DOHH2 (cell line): Measurements from ENCODE around the gene TOX3.

Experiments
- H3F3A ChIP-seq: fragments of 200-600 bp; sonication (generic), shearing (Covaris generic); 2 replicates; pipeline ENCODE4 v1.6.0; 2016; ENCODE audit warnings: antibody characterized with exemption, mild to moderate bottlenecking; ENCODE audit not compliant: control insufficient read depth, insufficient read depth
- H3K27ac ChIP-seq: fragments of 200-600 bp; sonication (generic); 2 replicates; pipeline ENCODE4 v1.5.1; 2014; ENCODE audit warnings: low read depth, mild to moderate bottlenecking, low read length, moderate library complexity
- H3K27me3 ChIP-seq: fragments of 200-600 bp; sonication (generic); 2 replicates; pipeline ENCODE4 v1.6.1; 2014; ENCODE audit warnings: mild to moderate bottlenecking, low read length, mixed read lengths; ENCODE audit not compliant: control insufficient read depth
- H3K36me3 ChIP-seq: fragments of 200-600 bp; sonication (generic); 2 replicates; pipeline ENCODE4 v1.6.1; 2014; ENCODE audit warnings: mild to moderate bottlenecking, low read length, moderate library complexity, mixed read lengths; ENCODE audit not compliant: control insufficient read depth
- H3K4me1 ChIP-seq: fragments of 200-600 bp; sonication (generic); 2 replicates; pipeline ENCODE4 v1.6.1; 2014; ENCODE audit warnings: mild to moderate bottlenecking, low read length, mixed read lengths; ENCODE audit not compliant: control insufficient read depth
- H3K4me2 ChIP-seq: fragments of 200-600 bp; sonication (generic); 2 replicates; pipeline ENCODE4 v1.6.0; 2014; ENCODE audit warnings: mild to moderate bottlenecking, low read length, moderate library complexity
- H3K4me3 ChIP-seq: fragments of 200-600 bp; sonication (generic); 2 replicates; pipeline ENCODE4 v1.5.1; 2014; ENCODE audit warnings: mild to moderate bottlenecking, low read length, mixed read lengths
- H3K79me2 ChIP-seq: fragments of 200-600 bp; sonication (generic); 2 replicates; pipeline ENCODE4 v1.6.1; 2014; ENCODE audit warnings: mild to moderate bottlenecking, low read length, mixed read lengths; ENCODE audit not compliant: control insufficient read depth
- H3K9me2 ChIP-seq: fragments of 200-600 bp; sonication (generic); replicated peaks from 2 replicates; pipeline ENCODE4 v1.6.1; 2014; ENCODE audit warnings: mild to moderate bottlenecking, low read length, mixed read lengths; ENCODE audit not compliant: control insufficient read depth
- H3K9me3 ChIP-seq: fragments of 200-600 bp; sonication (generic); 2 replicates; pipeline ENCODE4 v1.6.1; 2014; ENCODE audit warnings: antibody characterized with exemption, low read length, mixed read lengths; ENCODE audit not compliant: control insufficient read depth, insufficient read depth
- H4K20me1 ChIP-seq: fragments of 200-600 bp; sonication (generic); 2 replicates; pipeline ENCODE4 v1.6.0; 2014; ENCODE audit warnings: low read depth, mild to moderate bottlenecking, antibody characterized with exemption, low read length, moderate library complexity; ENCODE audit not compliant: control insufficient read depth, insufficient read depth
- EZH2phosphoT487 ChIP-seq: fragments of 200-600 bp; sonication (generic); IDR thresholded peaks from 2 replicates; pipeline ENCODE4 v1.6.1; 2017; ENCODE audit warnings: borderline replicate concordance, mild to moderate bottlenecking, antibody characterized with exemption, low read length, moderate library complexity, mixed read lengths
- TF ChIP-seq, protein P1 (sequence below): fragments of 200-600 bp; sonication (generic); IDR thresholded peaks from one replicate; pipeline ENCODE4 v1.5.1; 2014; ENCODE audit warnings: antibody characterized with exemption, mild to moderate bottlenecking, low read depth, low read length; ENCODE audit not compliant: poor library complexity, severe bottlenecking

Gene TOX3

DNA sequence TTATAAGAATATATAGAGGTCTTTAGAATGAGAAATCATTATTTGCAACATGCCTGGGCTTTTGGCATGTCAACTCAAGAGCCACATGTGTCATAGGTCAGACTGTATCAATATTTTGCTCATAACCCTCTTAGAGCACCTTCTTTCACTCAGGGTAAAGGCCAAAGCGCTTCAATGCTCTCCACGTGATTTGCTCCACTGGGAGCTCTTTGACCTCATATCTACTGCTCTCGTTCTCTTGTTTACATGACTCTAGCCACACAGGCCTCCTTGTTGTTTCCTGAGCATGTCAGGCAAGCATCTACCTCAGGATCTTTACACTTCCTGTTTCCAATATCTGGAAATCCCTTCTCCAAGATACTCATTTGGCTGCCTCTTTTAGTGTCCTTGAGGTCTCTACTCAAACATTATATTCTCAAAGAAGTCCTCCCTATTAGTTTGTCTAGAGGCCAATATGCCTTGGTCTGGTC, 148.4 kb downstream of the TOX3 start:
- H4K20me1 ChIP-seq, result no peaks in the 10 kb centered on the region
- no peaks in the 10 kb centered on the region for H3K27me3 ChIP-seq
- TF ChIP-seq, protein P1, sequence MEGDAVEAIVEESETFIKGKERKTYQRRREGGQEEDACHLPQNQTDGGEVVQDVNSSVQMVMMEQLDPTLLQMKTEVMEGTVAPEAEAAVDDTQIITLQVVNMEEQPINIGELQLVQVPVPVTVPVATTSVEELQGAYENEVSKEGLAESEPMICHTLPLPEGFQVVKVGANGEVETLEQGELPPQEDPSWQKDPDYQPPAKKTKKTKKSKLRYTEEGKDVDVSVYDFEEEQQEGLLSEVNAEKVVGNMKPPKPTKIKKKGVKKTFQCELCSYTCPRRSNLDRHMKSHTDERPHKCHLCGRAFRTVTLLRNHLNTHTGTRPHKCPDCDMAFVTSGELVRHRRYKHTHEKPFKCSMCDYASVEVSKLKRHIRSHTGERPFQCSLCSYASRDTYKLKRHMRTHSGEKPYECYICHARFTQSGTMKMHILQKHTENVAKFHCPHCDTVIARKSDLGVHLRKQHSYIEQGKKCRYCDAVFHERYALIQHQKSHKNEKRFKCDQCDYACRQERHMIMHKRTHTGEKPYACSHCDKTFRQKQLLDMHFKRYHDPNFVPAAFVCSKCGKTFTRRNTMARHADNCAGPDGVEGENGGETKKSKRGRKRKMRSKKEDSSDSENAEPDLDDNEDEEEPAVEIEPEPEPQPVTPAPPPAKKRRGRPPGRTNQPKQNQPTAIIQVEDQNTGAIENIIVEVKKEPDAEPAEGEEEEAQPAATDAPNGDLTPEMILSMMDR, result no peak
- TF ChIP-seq EZH2phosphoT487, result no peak
- no peak overlapping the region for H3K4me2 ChIP-seq
- H3K9me3 ChIP-seq, result no peaks in the 10 kb centered on the region
- no peaks in the 10 kb centered on the region for H3K4me1 ChIP-seq
- H3K9me2 ChIP-seq, result no peaks in the 10 kb centered on the region
- no peak overlapping the region for H3K27ac ChIP-seq
- H3K4me3 ChIP-seq, result no peak overlapping the region
- H3K36me3 ChIP-seq, result no peaks in the 10 kb centered on the region
- H3F3A ChIP-seq, result no peaks in the 10 kb centered on the region
- H3K79me2 ChIP-seq, result no peaks in the 10 kb centered on the region

DNA sequence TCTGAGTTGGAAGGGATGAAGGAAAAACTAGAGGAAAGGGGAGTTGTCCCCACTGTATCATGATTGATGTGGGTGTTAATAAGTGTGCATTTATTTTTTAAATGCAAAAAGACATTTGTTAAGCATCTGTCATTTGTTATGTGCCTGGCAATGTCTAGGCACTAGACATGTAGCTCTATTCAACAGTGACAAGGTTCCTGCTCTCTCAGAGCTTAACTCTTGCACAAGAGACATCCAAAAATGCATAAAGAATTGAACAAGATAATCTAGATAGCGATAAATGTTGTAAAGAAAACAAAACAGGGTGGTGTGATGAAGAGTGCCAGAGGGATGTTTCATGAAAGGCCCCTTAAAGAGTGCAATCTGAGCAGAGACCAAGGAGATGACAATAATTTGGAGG, 148.9 kb downstream of the TOX3 start:
- H3K4me1 ChIP-seq, result no peaks in the 10 kb centered on the region
- no peak overlapping the region for H3K27ac ChIP-seq
- TF ChIP-seq, protein P1, result no peak
- TF ChIP-seq EZH2phosphoT487, result no peak

GRCh38 chr16:52393448-52393847, 153.5 kb downstream of the TOX3 start:
- no peaks in the 10 kb centered on the region for H3K9me2 ChIP-seq
- no peaks in the 10 kb centered on the region for H3K27me3 ChIP-seq
- no peaks in the 10 kb centered on the region for H3K9me3 ChIP-seq
- H3K4me1 ChIP-seq, result no peaks in the 10 kb centered on the region
- no peak overlapping the region for H3K4me2 ChIP-seq
- TF ChIP-seq, protein P1, result no peak
- TF ChIP-seq EZH2phosphoT487, result no peak
- H3F3A ChIP-seq, result no peaks in the 10 kb centered on the region
- no peak overlapping the region for H3K4me3 ChIP-seq
- H3K36me3 ChIP-seq, result no peaks in the 10 kb centered on the region
- no peaks in the 10 kb centered on the region for H4K20me1 ChIP-seq
- no peaks in the 10 kb centered on the region for H3K79me2 ChIP-seq
- H3K27ac ChIP-seq, result no peak overlapping the region

More for the DNA sequence above, 148.9 kb downstream of the TOX3 start:
- no peaks in the 10 kb centered on the region for H3K36me3 ChIP-seq
- no peaks in the 10 kb centered on the region for H3K9me2 ChIP-seq
- no peaks in the 10 kb centered on the region for H3K9me3 ChIP-seq
- no peak overlapping the region for H3K4me2 ChIP-seq
- no peaks in the 10 kb centered on the region for H3K27me3 ChIP-seq
- no peaks in the 10 kb centered on the region for H3F3A ChIP-seq
- no peaks in the 10 kb centered on the region for H4K20me1 ChIP-seq
- H3K79me2 ChIP-seq, result no peaks in the 10 kb centered on the region
- H3K4me3 ChIP-seq, result no peak overlapping the region
